Panc1 (cell line): ENCODE results near the gene CCDC50.

ENCODE experiments used
- TF ChIP-seq, protein P1 (sequence below): fragments of 450-650 bp; IDR thresholded peaks from 2 replicates; pipeline ENCODE4 v1.5.1; 2017; ENCODE audit warnings: mild to moderate bottlenecking
- TF ChIP-seq, protein P2 (sequence below), 2 experiments: IDR thresholded peaks; 2 replicates each; pipeline ENCODE4 v1.6.1; 2011 to 2012; ENCODE audit warnings: low read depth in 2 of 2, control low read depth in 1 of 2, low read length in 1 of 2, mild to moderate bottlenecking in 1 of 2, moderate library complexity in 1 of 2; ENCODE audit not compliant: insufficient read depth in 1 of 2

DNA sequence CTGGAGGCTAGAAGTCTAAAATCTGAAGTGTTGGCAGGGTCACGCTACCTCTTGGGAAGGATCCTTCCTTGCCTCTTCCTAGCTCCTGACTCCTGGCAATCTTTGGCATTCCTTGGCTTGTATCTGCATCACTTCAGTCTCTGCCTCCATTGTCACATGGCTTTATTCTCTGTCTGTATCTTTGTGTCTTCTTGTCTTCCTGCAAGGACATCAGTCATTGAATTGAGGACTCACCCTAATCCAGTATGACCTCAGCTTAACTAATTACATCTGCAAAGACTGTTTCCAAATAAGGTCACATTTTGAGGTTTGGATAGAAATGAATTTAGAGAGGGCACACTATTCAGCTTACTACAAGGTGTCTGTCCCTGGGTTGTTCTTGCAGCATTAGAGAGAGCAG lies 32.3 kb downstream of the CCDC50 start:
- TF ChIP-seq, protein P1, sequence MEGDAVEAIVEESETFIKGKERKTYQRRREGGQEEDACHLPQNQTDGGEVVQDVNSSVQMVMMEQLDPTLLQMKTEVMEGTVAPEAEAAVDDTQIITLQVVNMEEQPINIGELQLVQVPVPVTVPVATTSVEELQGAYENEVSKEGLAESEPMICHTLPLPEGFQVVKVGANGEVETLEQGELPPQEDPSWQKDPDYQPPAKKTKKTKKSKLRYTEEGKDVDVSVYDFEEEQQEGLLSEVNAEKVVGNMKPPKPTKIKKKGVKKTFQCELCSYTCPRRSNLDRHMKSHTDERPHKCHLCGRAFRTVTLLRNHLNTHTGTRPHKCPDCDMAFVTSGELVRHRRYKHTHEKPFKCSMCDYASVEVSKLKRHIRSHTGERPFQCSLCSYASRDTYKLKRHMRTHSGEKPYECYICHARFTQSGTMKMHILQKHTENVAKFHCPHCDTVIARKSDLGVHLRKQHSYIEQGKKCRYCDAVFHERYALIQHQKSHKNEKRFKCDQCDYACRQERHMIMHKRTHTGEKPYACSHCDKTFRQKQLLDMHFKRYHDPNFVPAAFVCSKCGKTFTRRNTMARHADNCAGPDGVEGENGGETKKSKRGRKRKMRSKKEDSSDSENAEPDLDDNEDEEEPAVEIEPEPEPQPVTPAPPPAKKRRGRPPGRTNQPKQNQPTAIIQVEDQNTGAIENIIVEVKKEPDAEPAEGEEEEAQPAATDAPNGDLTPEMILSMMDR, result no peak
- TF ChIP-seq, protein P2, sequence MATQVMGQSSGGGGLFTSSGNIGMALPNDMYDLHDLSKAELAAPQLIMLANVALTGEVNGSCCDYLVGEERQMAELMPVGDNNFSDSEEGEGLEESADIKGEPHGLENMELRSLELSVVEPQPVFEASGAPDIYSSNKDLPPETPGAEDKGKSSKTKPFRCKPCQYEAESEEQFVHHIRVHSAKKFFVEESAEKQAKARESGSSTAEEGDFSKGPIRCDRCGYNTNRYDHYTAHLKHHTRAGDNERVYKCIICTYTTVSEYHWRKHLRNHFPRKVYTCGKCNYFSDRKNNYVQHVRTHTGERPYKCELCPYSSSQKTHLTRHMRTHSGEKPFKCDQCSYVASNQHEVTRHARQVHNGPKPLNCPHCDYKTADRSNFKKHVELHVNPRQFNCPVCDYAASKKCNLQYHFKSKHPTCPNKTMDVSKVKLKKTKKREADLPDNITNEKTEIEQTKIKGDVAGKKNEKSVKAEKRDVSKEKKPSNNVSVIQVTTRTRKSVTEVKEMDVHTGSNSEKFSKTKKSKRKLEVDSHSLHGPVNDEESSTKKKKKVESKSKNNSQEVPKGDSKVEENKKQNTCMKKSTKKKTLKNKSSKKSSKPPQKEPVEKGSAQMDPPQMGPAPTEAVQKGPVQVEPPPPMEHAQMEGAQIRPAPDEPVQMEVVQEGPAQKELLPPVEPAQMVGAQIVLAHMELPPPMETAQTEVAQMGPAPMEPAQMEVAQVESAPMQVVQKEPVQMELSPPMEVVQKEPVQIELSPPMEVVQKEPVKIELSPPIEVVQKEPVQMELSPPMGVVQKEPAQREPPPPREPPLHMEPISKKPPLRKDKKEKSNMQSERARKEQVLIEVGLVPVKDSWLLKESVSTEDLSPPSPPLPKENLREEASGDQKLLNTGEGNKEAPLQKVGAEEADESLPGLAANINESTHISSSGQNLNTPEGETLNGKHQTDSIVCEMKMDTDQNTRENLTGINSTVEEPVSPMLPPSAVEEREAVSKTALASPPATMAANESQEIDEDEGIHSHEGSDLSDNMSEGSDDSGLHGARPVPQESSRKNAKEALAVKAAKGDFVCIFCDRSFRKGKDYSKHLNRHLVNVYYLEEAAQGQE (IDR thresholded peaks at IDR 0.05; ENCODE audit: insufficient read depth in 1 of 2, low read depth in 2 of 2, low read length in 1 of 2), result no peak
